HG03571 (cell line): ENCODE results near the gene ADA.

Experiments used
- ATAC-seq: cut with Tn5 transposase; IDR thresholded peaks from one replicate; pipeline ENCODE4 v1.9.1; 2021; ENCODE audit not compliant: unreplicated experiment

The ADA gene

GRCh38 chr20:44625361-44625760, 26.1 kb downstream of the ADA start:
- no peak for ATAC-seq

- no peak for ATAC-seq
Observed at GRCh38 chr20:44624743-44625271, 26.7 kb downstream of the ADA start.

- ATAC-seq, result no peak
Observed at GRCh38 chr20:44624152-44624551, 27.3 kb downstream of the ADA start.

- ATAC-seq, result no peak
Observed at GRCh38 chr20:44622501-44623270, 28.8 kb downstream of the ADA start.

GRCh38 chr20:44621939-44622338, 29.6 kb downstream of the ADA start:
- ATAC-seq, result no peak

- no peak for ATAC-seq
Observed at GRCh38 chr20:44621325-44621724, 30.2 kb downstream of the ADA start.

GRCh38 chr20:44620030-44620429, 31.5 kb downstream of the ADA start:
- ATAC-seq, result no peak

GRCh38 chr20:44619294-44619693, 32.2 kb downstream of the ADA start:
- no peak for ATAC-seq

GRCh38 chr20:44618318-44618731, 33.2 kb downstream of the ADA start:
- ATAC-seq, result no peak

- no peak for ATAC-seq
Observed at GRCh38 chr20:44616604-44616964, 34.9 kb downstream of the ADA start.

GRCh38 chr20:44615876-44616603, 35.5 kb downstream of the ADA start:
- no peak for ATAC-seq

- ATAC-seq, result no peak
Observed at GRCh38 chr20:44615169-44615791, 36.2 kb downstream of the ADA start.

GRCh38 chr20:44614525-44614924, 37.0 kb downstream of the ADA start:
- no peak for ATAC-seq

- ATAC-seq, result no peak
Observed at GRCh38 chr20:44613575-44613974, 37.9 kb downstream of the ADA start.

GRCh38 chr20:44610313-44610962, 41.1 kb downstream of the ADA start:
- no peak for ATAC-seq

GRCh38 chr20:44609516-44610312, 41.8 kb downstream of the ADA start:
- no peak for ATAC-seq

GRCh38 chr20:44609006-44609515, 42.4 kb downstream of the ADA start:
- ATAC-seq, result no peak

GRCh38 chr20:44606725-44607441, 44.6 kb downstream of the ADA start:
- ATAC-seq, result no peak

- ATAC-seq, result no peak
Observed at GRCh38 chr20:44603327-44603726, 48.2 kb downstream of the ADA start.

- ATAC-seq, result no peak
Observed at GRCh38 chr20:44601801-44602204, 49.7 kb downstream of the ADA start.
